Mesenchymal stem cell (in vitro differentiated cells and primary cell): ENCODE measurements around the gene KCNMB2.
"Not testable (repeated sequence)": the region's sequence is repeated elsewhere in the genome, so short reads cannot be mapped to it uniquely, and the experiment has no call there.

Source experiments
- DNase-seq: peaks from one replicate; pipeline ENCODE4 v3.0.0-alpha.2; 2013
- H2AFZ ChIP-seq: one replicate; pipeline ENCODE4 v1.6.1; 2013; ENCODE audit warnings: low read depth, mild to moderate bottlenecking, control low read depth, inconsistent platforms, low read length, moderate library complexity
- H2AK5ac ChIP-seq: 2 replicates; pipeline ENCODE4 v1.6.1; 2013; ENCODE audit warnings: low read length, moderate library complexity, mild to moderate bottlenecking, inconsistent platforms; ENCODE audit not compliant: severe bottlenecking
- H2BK120ac ChIP-seq: one replicate; pipeline ENCODE4 v1.6.1; 2013; ENCODE audit warnings: low read depth, mild to moderate bottlenecking, inconsistent platforms, low read length, moderate library complexity
- H2BK12ac ChIP-seq, 2 experiments: one replicate each; pipeline ENCODE4 v1.6.1; 2013; ENCODE audit warnings: inconsistent platforms in 2 of 2, low read length in 2 of 2, mild to moderate bottlenecking in 2 of 2, moderate library complexity in 2 of 2, control low read depth in 1 of 2
- H2BK15ac ChIP-seq: one replicate; pipeline ENCODE4 v1.6.1; 2013; ENCODE audit warnings: mild to moderate bottlenecking, low read depth, inconsistent platforms; ENCODE audit not compliant: poor library complexity, severe bottlenecking
- H2BK5ac ChIP-seq: 2 replicates; pipeline ENCODE4 v1.6.1; 2013; ENCODE audit warnings: low read depth, mild to moderate bottlenecking, low read length, control low read depth, inconsistent platforms; ENCODE audit not compliant: poor library complexity, severe bottlenecking
- H3K14ac ChIP-seq, 2 experiments: one replicate each; pipeline ENCODE4 v1.6.1; 2013; ENCODE audit warnings: inconsistent platforms in 2 of 2, low read length in 2 of 2, control low read depth in 1 of 2, mild to moderate bottlenecking in 1 of 2, moderate library complexity in 1 of 2
- H3K18ac ChIP-seq, 2 experiments: one replicate each; pipeline ENCODE4 v1.6.1; 2013; ENCODE audit warnings: inconsistent platforms in 2 of 2, low read length in 2 of 2, control low read depth in 1 of 2, low read depth in 1 of 2, mild to moderate bottlenecking in 1 of 2
- H3K23ac ChIP-seq, 2 experiments: one replicate each; pipeline ENCODE4 v1.6.1; 2013; ENCODE audit warnings: inconsistent platforms in 2 of 2, low read length in 2 of 2, mild to moderate bottlenecking in 2 of 2, moderate library complexity in 2 of 2, control low read depth in 1 of 2
- H3K27ac ChIP-seq: 2 replicates; pipeline ENCODE4 v1.5.1; 2013; ENCODE audit warnings: mild to moderate bottlenecking, moderate library complexity, low read length, control low read depth, inconsistent platforms; ENCODE audit not compliant: poor library complexity, severe bottlenecking
- H3K27me3 ChIP-seq, 2 experiments: 2 replicates each; pipeline versions ENCODE4 v1.6.1 to v1.7.0; 2013; ENCODE audit warnings: low read length in 2 of 2, mild to moderate bottlenecking in 2 of 2, moderate library complexity in 2 of 2, control low read depth in 1 of 2, inconsistent platforms in 1 of 2; ENCODE audit not compliant: control insufficient read depth in 1 of 2, insufficient read depth in 1 of 2
- H3K36me3 ChIP-seq, 2 experiments: 2 replicates each; pipeline versions ENCODE4 v1.6.1 to v1.7.0; 2013; ENCODE audit warnings: low read length in 2 of 2, control low read depth in 1 of 2, inconsistent platforms in 1 of 2, low read depth in 1 of 2, mild to moderate bottlenecking in 1 of 2; ENCODE audit not compliant: insufficient read depth in 2 of 2, control insufficient read depth in 1 of 2
- H3K4ac ChIP-seq, 2 experiments: one replicate each; pipeline ENCODE4 v1.6.1; 2013; ENCODE audit warnings: inconsistent platforms in 2 of 2, low read length in 2 of 2, mild to moderate bottlenecking in 2 of 2, moderate library complexity in 2 of 2, control low read depth in 1 of 2, low read depth in 1 of 2
- H3K4me1 ChIP-seq: 2 replicates; pipeline ENCODE4 v1.6.1; 2013; ENCODE audit warnings: low read depth, low read length, control low read depth; ENCODE audit not compliant: control insufficient read depth, insufficient read depth
- H3K4me2 ChIP-seq: 2 replicates; pipeline ENCODE4 v1.6.1; 2013; ENCODE audit warnings: low read length, mild to moderate bottlenecking, inconsistent platforms; ENCODE audit not compliant: poor library complexity, severe bottlenecking
- H3K4me3 ChIP-seq, 2 experiments: 2 replicates each; pipeline versions ENCODE4 v1.5.1 to v1.7.0; 2013; ENCODE audit warnings: low read length in 2 of 2, mild to moderate bottlenecking in 2 of 2, control low read depth in 1 of 2, low read depth in 1 of 2; ENCODE audit not compliant: insufficient read depth in 1 of 2
- H3K79me1 ChIP-seq: replicated peaks from 2 replicates; pipeline ENCODE4 v1.6.1; 2013; ENCODE audit warnings: mild to moderate bottlenecking, control low read depth, low read length, inconsistent platforms; ENCODE audit not compliant: poor library complexity, severe bottlenecking
- H3K9ac ChIP-seq: 2 replicates; pipeline ENCODE4 v1.7.0; 2013; ENCODE audit warnings: mild to moderate bottlenecking, low read length, moderate library complexity
- H3K9me3 ChIP-seq: 2 replicates; pipeline ENCODE4 v1.7.0; 2013; ENCODE audit warnings: mild to moderate bottlenecking, low read length; ENCODE audit not compliant: control insufficient read depth
- H4K8ac ChIP-seq: one replicate; pipeline ENCODE4 v1.6.1; 2013; ENCODE audit warnings: inconsistent platforms, mild to moderate bottlenecking, low read length, moderate library complexity
- H4K91ac ChIP-seq: one replicate; pipeline ENCODE4 v1.6.1; 2013; ENCODE audit warnings: mild to moderate bottlenecking, low read length, inconsistent platforms
- WGBS: methylation state at CpG from one replicate; pipeline ENCODE4 v1.1.7; 2013; ENCODE audit warnings: mixed read lengths; 5-methylcytosine and 5-hydroxymethylcytosine counted together

The KCNMB2 gene

GRCh38 chr3:178546079-178546478 is 9.8 kb downstream of the KCNMB2 start:
- Histone ChIP-seq H2AK5ac (no peak overlapping the region), H2BK120ac (no peak overlapping the region), H3K9me3 (no peaks in the 10 kb centered on the region), H2AFZ (no peak overlapping the region), H3K27me3 (no peaks in the 10 kb centered on the region), H3K4me1 (no peaks in the 10 kb centered on the region), H3K27ac (no peak overlapping the region), H2BK5ac (no peak overlapping the region), H3K4me3 (no peak overlapping the region), H3K18ac (no peak overlapping the region), H4K91ac (no peak overlapping the region), H3K23ac (no peak overlapping the region), H2BK12ac (no peak overlapping the region), H3K4ac (no peak overlapping the region), H3K79me1 (no peaks in the 10 kb centered on the region), H3K9ac (no peak overlapping the region), H2BK15ac (no peak overlapping the region), H3K36me3 (no peaks in the 10 kb centered on the region), H3K14ac (no peak overlapping the region), H4K8ac (no peak overlapping the region), H3K4me2 (no peak overlapping the region)
- no CpG with 5 or more reads among the region's 1 CpG for WGBS
- no peak for DNase-seq

GRCh38 chr3:178549426-178549825 is 13.2 kb downstream of the KCNMB2 start:
- DNase-seq, H2BK5ac ChIP-seq, H2BK120ac ChIP-seq, H3K4me3 ChIP-seq, H3K27me3 ChIP-seq, H2AK5ac ChIP-seq, H3K18ac ChIP-seq, H3K9ac ChIP-seq, H3K4me2 ChIP-seq, H3K36me3 ChIP-seq, H2BK12ac ChIP-seq, H3K14ac ChIP-seq, H2AFZ ChIP-seq, H4K91ac ChIP-seq, H3K4me1 ChIP-seq, H3K27ac ChIP-seq, H2BK15ac ChIP-seq, H3K23ac ChIP-seq, H3K79me1 ChIP-seq, H4K8ac ChIP-seq, H3K9me3 ChIP-seq, H3K4ac ChIP-seq: not testable (repeated sequence)
- 80% methylated on average over 2 of the region's 3 CpGs for WGBS

- no peak overlapping the region for H2AFZ ChIP-seq
- no peak overlapping the region for H2BK120ac ChIP-seq
- peak overlapping the region in 1 of 2 experiments; percentile 65 for H3K4me3 ChIP-seq
- no peak overlapping the region for H3K23ac ChIP-seq
- H3K36me3 ChIP-seq = no peaks in the 10 kb centered on the region
- 54% methylated on average over 7 of the region's 7 CpGs for WGBS
- H3K27me3 ChIP-seq = no peaks in the 10 kb centered on the region
- H4K91ac ChIP-seq = no peak overlapping the region
- H3K4ac ChIP-seq = no peak overlapping the region
- no peaks in the 10 kb centered on the region for H3K4me1 ChIP-seq
- no peak overlapping the region for H2BK15ac ChIP-seq
- H3K14ac ChIP-seq = no peak overlapping the region
- H3K9ac ChIP-seq = peak overlapping the region; percentile 9
- H3K79me1 ChIP-seq = no peaks in the 10 kb centered on the region
- DNase-seq = peak; percentile 82
- H3K4me2 ChIP-seq = no peak overlapping the region
- H2BK5ac ChIP-seq = no peak overlapping the region
- H2AK5ac ChIP-seq = no peak overlapping the region
- H3K18ac ChIP-seq = no peak overlapping the region
- H4K8ac ChIP-seq = no peak overlapping the region
- H3K27ac ChIP-seq = no peak overlapping the region
- H2BK12ac ChIP-seq = no peak overlapping the region
- H3K9me3 ChIP-seq = no peaks in the 10 kb centered on the region
Observed at GRCh38 chr3:178551916-178552321, 15.7 kb downstream of the KCNMB2 start.

- WGBS = 85% methylated on average over 6 of the region's 8 CpGs
- Histone ChIP-seq H3K4me3 (no peak overlapping the region), H3K27me3 (no peaks in the 10 kb centered on the region), H3K79me1 (no peaks in the 10 kb centered on the region), H2AFZ (no peak overlapping the region), H3K9me3 (no peaks in the 10 kb centered on the region), H3K23ac (no peak overlapping the region), H2BK5ac (no peak overlapping the region), H3K4me1 (peaks cover 3% of the 10 kb centered on the region), H3K27ac (no peak overlapping the region), H4K8ac (no peak overlapping the region), H3K4me2 (no peak overlapping the region), H3K9ac (no peak overlapping the region), H3K18ac (no peak overlapping the region), H2BK15ac (no peak overlapping the region), H3K4ac (no peak overlapping the region), H2AK5ac (no peak overlapping the region), H3K36me3 (no peaks in the 10 kb centered on the region), H2BK12ac (no peak overlapping the region), H3K14ac (no peak overlapping the region), H2BK120ac (no peak overlapping the region), H4K91ac (no peak overlapping the region)
- DNase-seq = no peak
Observed at GRCh38 chr3:178558637-178559036, 22.4 kb downstream of the KCNMB2 start.
